ENCODE data around the gene C10orf90.

DNA sequence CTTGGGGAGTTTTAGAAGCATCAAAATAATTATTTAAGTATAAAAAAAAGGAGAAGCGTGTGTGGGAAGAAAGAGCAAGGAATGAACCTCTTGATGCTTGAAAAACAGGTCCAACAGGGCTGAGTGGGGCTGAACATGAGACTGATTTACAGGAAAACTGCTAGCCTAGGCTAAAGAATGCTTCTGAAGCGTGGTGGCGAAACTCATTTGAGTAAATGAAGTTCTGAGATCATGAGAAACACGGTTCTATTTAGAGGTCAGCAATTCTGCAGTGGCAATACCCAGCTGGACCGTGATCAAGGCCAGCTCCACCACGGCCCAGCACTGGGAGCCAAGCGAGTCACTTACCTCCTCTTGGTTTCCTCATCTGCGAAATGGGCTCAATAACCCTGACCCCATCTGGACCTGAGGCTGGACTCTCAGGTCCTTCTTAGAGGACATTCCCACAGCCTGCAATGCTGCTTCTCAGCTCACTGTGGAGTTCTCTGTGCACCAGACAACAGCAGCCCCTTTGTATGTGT is 142.1 kb downstream of the C10orf90 start:
- TF ChIP-seq, protein P1, sequence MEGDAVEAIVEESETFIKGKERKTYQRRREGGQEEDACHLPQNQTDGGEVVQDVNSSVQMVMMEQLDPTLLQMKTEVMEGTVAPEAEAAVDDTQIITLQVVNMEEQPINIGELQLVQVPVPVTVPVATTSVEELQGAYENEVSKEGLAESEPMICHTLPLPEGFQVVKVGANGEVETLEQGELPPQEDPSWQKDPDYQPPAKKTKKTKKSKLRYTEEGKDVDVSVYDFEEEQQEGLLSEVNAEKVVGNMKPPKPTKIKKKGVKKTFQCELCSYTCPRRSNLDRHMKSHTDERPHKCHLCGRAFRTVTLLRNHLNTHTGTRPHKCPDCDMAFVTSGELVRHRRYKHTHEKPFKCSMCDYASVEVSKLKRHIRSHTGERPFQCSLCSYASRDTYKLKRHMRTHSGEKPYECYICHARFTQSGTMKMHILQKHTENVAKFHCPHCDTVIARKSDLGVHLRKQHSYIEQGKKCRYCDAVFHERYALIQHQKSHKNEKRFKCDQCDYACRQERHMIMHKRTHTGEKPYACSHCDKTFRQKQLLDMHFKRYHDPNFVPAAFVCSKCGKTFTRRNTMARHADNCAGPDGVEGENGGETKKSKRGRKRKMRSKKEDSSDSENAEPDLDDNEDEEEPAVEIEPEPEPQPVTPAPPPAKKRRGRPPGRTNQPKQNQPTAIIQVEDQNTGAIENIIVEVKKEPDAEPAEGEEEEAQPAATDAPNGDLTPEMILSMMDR (conservative IDR thresholded peaks at IDR 0.05; ENCODE audit: low read depth, low read length): no peak
- TF ChIP-seq EZH2 (IDR thresholded peaks at IDR 0.05; ENCODE audit: low read length, unreplicated experiment): no peak
